ACC112 (cell line): ENCODE measurements around the gene DNAAF9.
"Not testable (repeated sequence)": the region's sequence is repeated elsewhere in the genome, so short reads cannot be mapped to it uniquely, and the experiment has no call there.

Source experiments
- H2AFZ ChIP-seq: fragments of 200-600 bp; sonication (generic); one replicate; pipeline ENCODE4 v1.6.0; 2017; ENCODE audit warnings: antibody characterized with exemption, low read length; ENCODE audit not compliant: unreplicated experiment
- H3K27ac ChIP-seq: fragments of 200-600 bp; sonication (generic); 2 replicates; pipeline ENCODE4 v1.5.1; 2014; ENCODE audit warnings: low read depth, mild to moderate bottlenecking, antibody characterized with exemption, low read length, moderate library complexity
- H3K27me3 ChIP-seq: fragments of 200-600 bp; sonication (generic); 2 replicates; pipeline ENCODE4 v1.6.1; 2014; ENCODE audit warnings: mild to moderate bottlenecking, antibody characterized with exemption, low read length, moderate library complexity, mixed read lengths; ENCODE audit not compliant: insufficient read depth
- H3K36me3 ChIP-seq: fragments of 200-600 bp; sonication (generic); 2 replicates; pipeline ENCODE4 v1.6.1; 2016; ENCODE audit warnings: mild to moderate bottlenecking, antibody characterized with exemption, low read length, moderate library complexity, mixed read lengths; ENCODE audit not compliant: insufficient read depth
- H3K4me1 ChIP-seq: fragments of 200-600 bp; sonication (generic); one replicate; pipeline ENCODE4 v1.6.1; 2016; ENCODE audit warnings: low read length, mixed read lengths; ENCODE audit not compliant: insufficient read depth, unreplicated experiment, control insufficient read depth
- H3K4me3 ChIP-seq: fragments of 200-600 bp; sonication (generic); 2 replicates; pipeline ENCODE4 v1.5.1; 2014; ENCODE audit warnings: mild to moderate bottlenecking, low read depth, low read length
- H3K79me2 ChIP-seq: fragments of 200-600 bp; sonication (generic); one replicate; pipeline ENCODE4 v1.6.0; 2016; ENCODE audit warnings: low read length; ENCODE audit not compliant: control insufficient read depth, unreplicated experiment, insufficient read depth

DNAAF9 gene

GRCh38 chr20:3432844-3433243 is 25.4 kb upstream of the DNAAF9 start:
- no peaks in the 10 kb centered on the region for H3K36me3 ChIP-seq
- no peaks in the 10 kb centered on the region for H3K79me2 ChIP-seq
- no peaks in the 10 kb centered on the region for H3K4me1 ChIP-seq
- H3K27ac ChIP-seq, result no peak overlapping the region
- H2AFZ ChIP-seq, result no peak overlapping the region
- no peaks in the 10 kb centered on the region for H3K27me3 ChIP-seq
- H3K4me3 ChIP-seq, result no peak overlapping the region

GRCh38 chr20:3431109-3431508 is 23.6 kb upstream of the DNAAF9 start:
- no peaks in the 10 kb centered on the region for H3K27me3 ChIP-seq
- H3K4me1 ChIP-seq, result no peaks in the 10 kb centered on the region
- no peak overlapping the region for H3K4me3 ChIP-seq
- no peak overlapping the region for H3K27ac ChIP-seq
- H3K36me3 ChIP-seq, result no peaks in the 10 kb centered on the region
- no peak overlapping the region for H2AFZ ChIP-seq
- no peaks in the 10 kb centered on the region for H3K79me2 ChIP-seq

DNA sequence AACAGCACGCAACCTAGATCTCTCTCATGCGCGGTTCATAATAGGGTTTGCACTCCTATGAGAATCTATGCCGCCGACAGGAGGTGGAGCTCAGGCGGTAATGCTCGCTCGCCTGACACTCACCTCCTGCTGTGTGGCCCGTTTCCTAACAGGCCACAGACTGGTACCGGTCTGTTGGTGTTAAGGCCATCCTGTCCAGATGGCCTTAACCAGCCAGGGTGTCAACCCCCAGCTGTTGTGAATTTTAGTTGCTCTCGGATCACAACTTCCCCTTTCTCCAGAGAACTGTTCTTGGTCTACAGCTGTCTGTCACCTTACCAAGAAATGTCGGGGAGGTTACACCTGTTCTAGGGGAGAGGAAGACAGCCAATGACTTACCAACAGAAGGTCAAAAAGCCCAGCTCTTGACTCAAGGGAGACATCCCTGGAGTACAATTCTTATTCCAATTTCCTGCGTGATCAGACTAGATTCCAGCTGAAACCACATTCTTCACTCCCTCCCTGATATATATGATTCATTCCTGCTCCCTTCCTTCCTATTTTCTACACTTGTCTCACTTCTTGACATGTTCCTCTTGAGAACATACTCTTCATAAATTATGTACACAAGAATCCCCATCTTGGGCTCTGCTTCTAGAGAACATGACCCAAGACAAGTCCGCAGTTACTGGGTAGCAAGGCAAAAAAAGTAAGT is 23.1 kb upstream of the DNAAF9 start:
- H3K36me3 ChIP-seq, result no peaks in the 10 kb centered on the region

DNA sequence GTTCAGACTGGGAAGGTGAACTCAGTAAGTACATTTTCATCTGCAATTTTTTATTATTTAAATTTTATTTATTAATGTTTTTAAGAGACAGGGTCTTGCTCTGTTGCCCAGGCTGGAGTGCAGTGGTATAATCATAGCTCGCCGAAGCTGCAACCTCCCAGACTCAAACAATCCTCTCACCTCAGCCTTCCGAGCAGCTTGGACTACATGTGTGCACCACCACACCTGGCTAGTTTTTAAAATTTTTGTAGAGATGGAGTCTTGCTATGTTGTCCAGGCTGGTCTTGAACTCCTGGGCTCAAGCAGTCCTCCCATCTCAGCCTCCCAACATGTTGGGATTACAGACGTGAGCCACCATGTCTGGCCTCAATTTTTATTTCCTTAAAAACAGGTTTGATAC is 19.3 kb upstream of the DNAAF9 start:
- not testable (repeated sequence) for H3K79me2 ChIP-seq, H3K27ac ChIP-seq, H3K27me3 ChIP-seq, H3K36me3 ChIP-seq, H3K4me1 ChIP-seq, H3K4me3 ChIP-seq, H2AFZ ChIP-seq

More for the DNA sequence above, 23.1 kb upstream of the DNAAF9 start:
- H3K4me1 ChIP-seq, result no peaks in the 10 kb centered on the region
- H3K4me3 ChIP-seq, result no peak overlapping the region
- no peak overlapping the region for H2AFZ ChIP-seq
- no peaks in the 10 kb centered on the region for H3K79me2 ChIP-seq
- H3K27ac ChIP-seq, result no peak overlapping the region
- H3K27me3 ChIP-seq, result no peaks in the 10 kb centered on the region

GRCh38 chr20:3423126-3423525 is 15.7 kb upstream of the DNAAF9 start:
- Histone ChIP-seq H3K4me3 (no peak overlapping the region), H3K4me1 (peaks cover 7% of the 10 kb centered on the region), H3K27ac (no peak overlapping the region), H3K79me2 (no peaks in the 10 kb centered on the region), H3K27me3 (no peaks in the 10 kb centered on the region), H3K36me3 (no peaks in the 10 kb centered on the region), H2AFZ (no peak overlapping the region)

DNA sequence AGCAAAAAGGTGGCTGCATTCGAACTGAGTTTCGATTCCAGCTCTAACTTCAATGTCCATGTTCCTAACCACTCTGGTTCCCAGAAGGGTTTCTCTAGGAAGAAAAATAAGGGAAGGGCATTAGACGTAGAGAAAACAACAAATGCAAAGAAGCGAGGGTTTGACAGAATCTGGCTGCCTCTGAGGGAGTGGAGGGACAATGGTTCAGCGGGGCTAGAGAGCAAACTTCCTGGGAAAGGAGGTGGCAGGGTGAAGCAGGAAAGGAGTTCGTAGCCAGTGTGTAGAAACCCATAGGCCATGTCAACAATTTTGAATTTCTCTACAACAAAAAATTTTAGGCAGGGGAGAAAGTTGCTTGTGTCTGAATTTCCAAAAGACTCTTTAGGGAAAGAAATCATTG is 14.5 kb upstream of the DNAAF9 start:
- Histone ChIP-seq H3K36me3 (no peaks in the 10 kb centered on the region), H3K4me3 (no peak overlapping the region), H3K27ac (no peak overlapping the region), H3K4me1 (peaks cover 7% of the 10 kb centered on the region), H2AFZ (no peak overlapping the region), H3K79me2 (no peaks in the 10 kb centered on the region), H3K27me3 (no peaks in the 10 kb centered on the region)

DNA sequence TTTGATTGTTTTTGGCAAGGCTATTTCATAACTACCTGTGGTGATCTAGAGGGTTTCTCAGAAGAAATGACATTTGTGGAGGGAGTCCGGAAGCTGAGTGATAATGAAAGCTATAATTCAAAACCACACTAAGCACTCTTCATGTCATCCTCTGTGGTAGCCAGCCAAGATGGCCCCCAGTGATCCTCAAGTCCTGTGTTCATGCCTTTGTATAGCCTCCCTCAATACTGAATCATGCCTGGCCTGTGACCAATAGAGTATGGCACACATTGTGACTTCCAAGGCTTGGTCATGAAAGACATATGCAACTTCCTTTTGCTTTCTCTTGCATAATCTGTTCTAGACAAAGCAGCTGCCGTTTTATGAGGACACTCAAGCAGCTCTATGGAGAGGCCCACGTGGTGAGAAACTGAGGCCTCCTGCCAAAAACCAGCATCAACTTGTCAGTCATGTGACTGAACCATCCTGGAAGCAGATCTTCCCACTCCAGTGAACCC is 12.8 kb upstream of the DNAAF9 start:
- H3K27ac ChIP-seq, result peak overlapping the region; percentile 52
- H3K79me2 ChIP-seq, result no peaks in the 10 kb centered on the region
- peaks cover 7% of the 10 kb centered on the region for H3K4me1 ChIP-seq
- H3K4me3 ChIP-seq, result no peak overlapping the region
- no peaks in the 10 kb centered on the region for H3K36me3 ChIP-seq
- peak overlapping the region; percentile 61 for H2AFZ ChIP-seq
- no peaks in the 10 kb centered on the region for H3K27me3 ChIP-seq

DNA sequence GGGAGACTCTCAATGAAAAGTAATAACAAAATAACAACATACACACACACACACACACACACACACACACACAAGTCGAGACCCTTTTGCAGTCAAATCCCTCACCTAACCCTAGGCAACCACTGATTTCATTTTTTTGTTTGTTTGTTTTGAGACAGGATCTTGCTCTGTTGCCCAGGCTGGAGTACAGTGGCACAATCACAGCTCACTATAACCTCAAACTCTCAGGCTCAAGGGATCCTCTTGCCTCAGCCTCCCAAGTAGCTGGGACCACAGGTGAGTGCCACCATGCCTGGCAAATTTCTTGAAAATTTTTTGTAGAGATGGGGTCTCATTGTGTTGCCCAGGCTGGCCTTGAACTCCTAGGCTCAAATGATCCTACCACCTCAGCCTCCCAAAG is 10.7 kb upstream of the DNAAF9 start:
- not testable (repeated sequence) for H3K4me1 ChIP-seq, H3K36me3 ChIP-seq, H3K79me2 ChIP-seq, H2AFZ ChIP-seq, H3K27ac ChIP-seq, H3K4me3 ChIP-seq, H3K27me3 ChIP-seq

GRCh38 chr20:3414122-3414521 is 6.7 kb upstream of the DNAAF9 start:
- no peak overlapping the region for H3K4me3 ChIP-seq
- no peaks in the 10 kb centered on the region for H3K79me2 ChIP-seq
- no peaks in the 10 kb centered on the region for H3K4me1 ChIP-seq
- no peaks in the 10 kb centered on the region for H3K36me3 ChIP-seq
- no peak overlapping the region for H3K27ac ChIP-seq
- H2AFZ ChIP-seq, result no peak overlapping the region
- no peaks in the 10 kb centered on the region for H3K27me3 ChIP-seq

- Histone ChIP-seq H3K27me3 (no peaks in the 10 kb centered on the region), H3K27ac (no peak overlapping the region), H2AFZ (no peak overlapping the region), H3K79me2 (no peaks in the 10 kb centered on the region), H3K4me1 (no peaks in the 10 kb centered on the region), H3K4me3 (no peak overlapping the region), H3K36me3 (no peaks in the 10 kb centered on the region)
Observed at GRCh38 chr20:3413393-3413889, 6.0 kb upstream of the DNAAF9 start.

DNA sequence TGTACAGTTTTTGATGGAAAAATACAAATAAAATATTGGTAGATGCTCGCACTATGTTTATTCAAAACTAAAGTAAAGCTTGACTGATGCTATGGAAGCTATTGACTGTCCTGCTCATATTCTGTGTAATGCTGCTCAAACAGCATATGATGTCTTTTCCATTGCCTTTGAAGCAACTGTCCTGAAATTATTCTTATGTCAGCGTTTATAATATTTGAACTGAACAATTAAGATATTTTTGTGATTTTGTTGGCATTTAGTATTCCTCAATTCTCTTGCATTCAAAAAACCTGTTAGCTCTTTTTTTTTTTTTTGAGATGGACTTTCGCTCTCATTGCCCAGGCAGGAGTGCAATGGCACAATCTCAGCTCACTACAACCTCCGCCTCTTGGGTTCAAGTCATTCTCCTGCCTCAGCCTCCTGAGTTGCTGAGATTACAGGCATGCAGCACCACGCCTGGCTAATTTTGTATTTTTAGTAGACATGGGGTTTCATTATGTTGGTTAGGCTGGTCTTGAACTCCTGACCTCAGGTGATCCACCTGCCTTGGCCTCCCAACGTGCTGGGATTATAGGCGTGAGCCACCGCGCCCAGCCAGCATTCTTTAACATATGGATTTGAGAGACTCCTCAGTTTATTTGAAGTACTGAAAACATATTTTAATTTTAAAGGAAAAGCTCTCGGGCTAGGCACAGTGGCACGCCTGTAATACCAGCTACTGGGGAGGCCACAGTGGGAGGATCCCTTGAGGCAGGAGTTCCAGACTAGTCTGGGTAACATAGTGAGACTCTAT is 5.3 kb upstream of the DNAAF9 start:
- Histone ChIP-seq H3K79me2 (no peaks in the 10 kb centered on the region), H3K27me3 (no peaks in the 10 kb centered on the region), H2AFZ (no peak overlapping the region), H3K27ac (no peak overlapping the region), H3K36me3 (no peaks in the 10 kb centered on the region), H3K4me1 (no peaks in the 10 kb centered on the region), H3K4me3 (no peak overlapping the region)
